ENCODE data around the gene NTRK1. TPM values are rescaled to one million over a fixed set of nuclear protein-coding genes. Genes with fewer than 3 reads are reported as not detected.
A peak's percentile ranks its signal among the peaks of the same experiment; 100 is the strongest.

Gene NTRK1
- total RNA-seq, 2 donors from 2014 or later = 16.8 to 21.4 TPM

DNA sequence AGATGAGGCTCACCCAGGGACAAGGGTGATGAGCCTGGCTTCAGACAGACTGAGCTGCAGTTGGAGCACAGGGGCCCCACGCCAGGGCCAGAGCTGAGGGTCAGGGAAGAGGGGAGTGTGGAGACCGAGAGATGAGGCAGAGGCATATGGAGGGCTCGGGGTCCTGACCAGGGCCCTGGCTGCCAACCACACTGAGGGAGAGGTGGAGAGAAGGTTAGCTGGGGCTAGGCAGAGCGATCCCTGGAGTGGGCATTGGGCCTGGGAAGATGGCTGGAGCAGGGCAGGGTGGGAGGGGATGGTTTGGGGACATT is 40.9 kb downstream of the NTRK1 start:
- Mint-ChIP-seq H3K27me3 (ENCODE audit: low read depth) (peaks cover 24% of the 10 kb centered on the region), H3K4me3 (no peak overlapping the region), H3K36me3 (ENCODE audit: insufficient read depth in 2 of 2) (no peaks in the 10 kb centered on the region), H3K9me3 (no peaks in the 10 kb centered on the region), H3K27ac (no peak overlapping the region), H3K4me1 (ENCODE audit: low read depth) (peaks cover 6% of the 10 kb centered on the region)
- DNase-seq = no peak
- ATAC-seq (replicated peaks in 1 of 2) = no peak

DNA sequence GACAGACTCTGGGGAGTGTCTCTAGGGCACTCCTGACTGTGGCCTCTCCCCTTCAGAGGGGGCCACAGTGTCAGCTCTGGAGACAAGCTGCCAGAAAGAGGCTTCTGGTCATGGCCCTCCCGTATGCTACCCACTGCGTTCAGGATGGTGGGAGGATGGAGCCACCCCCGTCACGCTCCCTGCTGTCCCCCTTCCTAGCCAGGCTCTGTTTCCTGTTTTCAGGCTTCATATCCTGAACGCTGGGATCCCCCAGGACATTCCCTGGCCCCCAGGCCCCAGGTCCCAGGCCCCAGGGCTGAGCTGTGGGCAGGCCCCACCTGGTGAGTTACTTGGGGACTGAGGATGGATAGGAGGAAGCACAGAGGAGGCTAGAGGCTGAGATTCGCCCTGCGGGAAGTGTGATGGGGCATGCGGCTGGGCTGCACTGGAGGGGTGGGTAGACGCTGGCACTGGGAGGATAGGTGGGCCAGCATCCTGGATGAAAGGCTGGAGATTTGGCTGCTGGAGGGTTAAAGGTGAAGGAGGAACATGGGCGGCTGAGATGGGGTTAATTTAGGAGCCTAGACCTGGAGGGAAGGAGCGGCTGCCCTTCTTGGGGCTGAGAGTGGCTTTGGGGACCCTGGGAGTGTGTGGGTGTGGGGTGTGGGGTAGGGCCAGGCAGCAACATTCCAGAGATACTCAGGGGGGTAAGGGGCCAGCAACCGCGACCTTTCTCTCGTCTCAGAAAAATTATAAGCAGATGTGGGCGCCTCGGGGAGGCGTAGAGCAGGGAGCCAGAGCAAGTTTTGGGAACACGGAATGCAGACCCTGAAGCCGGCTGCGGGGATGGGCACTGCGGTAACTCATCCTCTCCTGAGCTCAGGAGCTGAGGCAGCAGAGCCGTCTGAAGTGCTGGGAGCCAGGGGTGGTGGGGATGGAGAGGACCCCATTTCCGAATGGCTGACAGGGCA is 41.6 kb downstream of the NTRK1 start:
- no peak for DNase-seq
- no peak overlapping the region for H3K27ac Mint-ChIP-seq

DNA sequence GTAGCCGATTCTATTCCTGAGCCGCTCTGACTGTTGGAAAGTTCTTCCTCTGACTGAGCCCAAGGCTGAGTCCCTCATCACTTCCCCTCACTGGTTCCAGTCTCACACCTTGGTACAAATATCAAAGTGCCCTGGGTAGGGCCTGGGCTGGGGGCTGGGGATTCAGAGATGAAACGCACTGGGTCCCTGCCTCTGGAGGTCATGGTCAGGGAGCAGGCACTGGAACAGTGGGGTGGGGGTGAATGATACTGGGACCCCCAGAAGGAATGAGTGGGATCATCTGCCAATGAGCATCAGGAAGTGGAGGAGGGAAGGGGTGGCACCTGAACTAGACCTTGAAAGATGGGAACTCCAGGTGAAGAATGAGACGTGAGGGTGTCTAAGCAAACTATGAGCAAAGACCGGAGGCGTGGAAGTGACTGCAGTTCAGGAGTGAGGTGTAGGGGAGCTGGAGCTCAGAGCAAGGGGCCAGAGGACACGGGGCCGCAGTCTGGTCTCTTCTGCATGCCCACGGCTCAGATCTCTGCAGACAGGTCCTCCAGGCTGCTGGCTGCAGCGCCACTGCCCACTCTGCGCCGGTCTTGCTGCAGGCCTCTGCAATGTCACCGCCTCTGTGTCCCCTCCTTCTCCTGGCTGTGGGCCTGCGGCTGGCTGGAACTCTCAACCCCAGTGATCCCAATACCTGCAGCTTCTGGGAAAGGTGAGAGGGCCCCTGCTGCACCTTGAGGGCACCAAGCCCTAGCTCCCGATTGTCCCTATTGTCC is 42.8 kb downstream of the NTRK1 start:
- no peaks in the 10 kb centered on the region for H3K9me3 Mint-ChIP-seq

More for the DNA sequence above, 41.6 kb downstream of the NTRK1 start:
- Mint-ChIP-seq H3K27me3 (ENCODE audit: low read depth) (peaks cover 18% of the 10 kb centered on the region), H3K36me3 (ENCODE audit: insufficient read depth in 2 of 2) (no peaks in the 10 kb centered on the region), H3K4me3 (no peak overlapping the region), H3K4me1 (ENCODE audit: low read depth) (peaks cover 6% of the 10 kb centered on the region), H3K9me3 (no peaks in the 10 kb centered on the region)
- ATAC-seq (replicated peaks in 1 of 2) = no peak

DNA sequence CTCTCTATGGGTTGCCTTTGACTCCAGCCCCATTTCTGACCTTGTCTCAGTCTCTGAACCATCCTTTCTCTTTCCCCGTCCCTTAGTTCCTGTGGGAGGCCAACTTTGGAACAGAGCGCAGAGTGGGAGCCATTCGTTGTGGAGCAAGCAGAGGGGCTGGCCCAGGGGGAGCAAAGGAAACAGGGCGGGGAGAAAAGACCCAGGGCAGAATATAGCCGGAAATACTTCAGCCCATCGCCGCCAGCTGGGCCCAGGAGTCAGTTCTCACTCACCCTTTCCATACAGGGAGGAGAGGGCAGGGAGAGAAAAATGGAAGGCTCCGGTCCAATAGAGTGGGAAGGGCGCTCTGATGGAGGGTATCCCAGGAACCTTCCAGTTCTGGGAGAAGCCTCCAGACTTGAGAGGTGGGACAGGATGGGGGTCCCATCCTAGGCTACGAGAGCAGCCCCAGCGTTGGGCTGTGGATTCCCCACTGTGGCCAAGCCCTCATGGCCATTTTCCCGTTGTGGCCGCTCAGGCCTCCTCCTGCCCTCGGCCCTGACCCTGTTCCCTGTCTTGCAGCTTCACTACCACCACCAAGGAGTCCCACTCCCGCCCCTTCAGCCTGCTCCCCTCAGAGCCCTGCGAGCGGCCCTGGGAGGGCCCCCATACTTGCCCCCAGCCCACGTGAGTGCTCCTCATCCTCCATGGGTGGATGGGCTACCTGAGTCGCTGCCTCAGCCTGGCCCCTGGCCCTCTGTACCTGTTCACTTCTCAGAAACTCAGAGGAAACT is 43.7 kb downstream of the NTRK1 start:
- Mint-ChIP-seq H3K27me3 (ENCODE audit: low read depth) (no peaks in the 10 kb centered on the region), H3K4me1 (ENCODE audit: low read depth) (no peaks in the 10 kb centered on the region), H3K4me3 (no peak overlapping the region), H3K27ac (no peak overlapping the region), H3K36me3 (ENCODE audit: insufficient read depth in 2 of 2) (no peaks in the 10 kb centered on the region), H3K9me3 (no peaks in the 10 kb centered on the region)
- ATAC-seq (replicated peaks in 1 of 2) (no peak), DNase-seq (no peak)

More for the DNA sequence above, 42.8 kb downstream of the NTRK1 start:
- Mint-ChIP-seq H3K36me3 (ENCODE audit: insufficient read depth in 2 of 2) (no peaks in the 10 kb centered on the region), H3K27ac (no peak overlapping the region), H3K4me1 (ENCODE audit: low read depth) (peaks cover 2% of the 10 kb centered on the region), H3K4me3 (no peak overlapping the region), H3K27me3 (ENCODE audit: low read depth) (peaks cover 8% of the 10 kb centered on the region)
- ATAC-seq (replicated peaks in 1 of 2) = no peak
- DNase-seq = no peak

DNA sequence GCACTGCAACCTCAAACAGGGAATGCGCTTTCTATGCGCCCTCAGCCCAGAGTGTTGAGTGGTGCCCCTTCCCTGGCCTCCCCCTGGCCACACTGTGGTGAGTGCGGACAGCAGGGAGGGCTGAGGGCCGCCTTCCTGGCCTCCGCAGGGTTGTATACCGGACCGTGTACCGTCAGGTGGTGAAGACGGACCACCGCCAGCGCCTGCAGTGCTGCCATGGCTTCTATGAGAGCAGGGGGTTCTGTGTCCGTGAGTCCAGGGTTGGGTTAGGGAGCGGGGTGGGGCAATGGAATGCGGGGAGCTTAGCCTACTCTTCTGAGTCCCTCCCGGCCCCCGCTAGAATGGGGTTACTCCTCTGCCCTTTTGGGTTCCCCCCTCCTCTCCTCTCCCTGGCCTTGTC is 44.5 kb downstream of the NTRK1 start:
- ATAC-seq (replicated peaks in 1 of 2) = no peak
- Mint-ChIP-seq H3K27me3 (ENCODE audit: low read depth) (no peaks in the 10 kb centered on the region), H3K9me3 (no peaks in the 10 kb centered on the region)

DNA sequence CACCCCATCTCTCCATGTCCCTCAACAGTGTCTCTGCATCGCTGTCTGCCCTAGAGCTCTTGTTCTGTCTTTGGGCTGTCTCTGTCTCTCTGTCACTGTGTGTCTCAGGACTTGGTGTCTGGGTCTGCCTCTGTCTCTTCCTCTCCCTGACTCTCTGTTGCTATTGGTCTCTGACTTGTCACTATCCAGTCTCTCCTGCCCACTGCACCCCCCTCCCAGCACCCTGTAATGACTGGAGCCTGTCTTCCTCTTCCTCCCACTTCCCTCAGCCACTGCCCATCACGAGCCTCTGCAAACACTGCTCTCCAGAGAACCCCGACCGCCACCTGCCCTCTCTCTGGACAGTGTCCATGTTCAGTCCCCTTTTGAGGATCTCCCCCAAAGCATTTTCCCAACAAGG is 45.0 kb downstream of the NTRK1 start:
- H3K4me1 Mint-ChIP-seq (ENCODE audit: low read depth) = no peaks in the 10 kb centered on the region
- ATAC-seq (replicated peaks in 1 of 2) (no peak), DNase-seq (no peak)
- H3K4me3 Mint-ChIP-seq = no peak overlapping the region
- no peaks in the 10 kb centered on the region for H3K9me3 Mint-ChIP-seq
- peaks cover 4% of the 10 kb centered on the region for H3K27me3 Mint-ChIP-seq (ENCODE audit: low read depth)
- no peak overlapping the region for H3K27ac Mint-ChIP-seq
- no peaks in the 10 kb centered on the region for H3K36me3 Mint-ChIP-seq (ENCODE audit: insufficient read depth in 2 of 2)

More for the DNA sequence above, 44.5 kb downstream of the NTRK1 start:
- H3K4me1 Mint-ChIP-seq (ENCODE audit: low read depth) = no peaks in the 10 kb centered on the region
- no peak overlapping the region for H3K27ac Mint-ChIP-seq
- no peaks in the 10 kb centered on the region for H3K36me3 Mint-ChIP-seq (ENCODE audit: insufficient read depth in 2 of 2)
- DNase-seq = no peak
- H3K4me3 Mint-ChIP-seq = no peak overlapping the region

DNA sequence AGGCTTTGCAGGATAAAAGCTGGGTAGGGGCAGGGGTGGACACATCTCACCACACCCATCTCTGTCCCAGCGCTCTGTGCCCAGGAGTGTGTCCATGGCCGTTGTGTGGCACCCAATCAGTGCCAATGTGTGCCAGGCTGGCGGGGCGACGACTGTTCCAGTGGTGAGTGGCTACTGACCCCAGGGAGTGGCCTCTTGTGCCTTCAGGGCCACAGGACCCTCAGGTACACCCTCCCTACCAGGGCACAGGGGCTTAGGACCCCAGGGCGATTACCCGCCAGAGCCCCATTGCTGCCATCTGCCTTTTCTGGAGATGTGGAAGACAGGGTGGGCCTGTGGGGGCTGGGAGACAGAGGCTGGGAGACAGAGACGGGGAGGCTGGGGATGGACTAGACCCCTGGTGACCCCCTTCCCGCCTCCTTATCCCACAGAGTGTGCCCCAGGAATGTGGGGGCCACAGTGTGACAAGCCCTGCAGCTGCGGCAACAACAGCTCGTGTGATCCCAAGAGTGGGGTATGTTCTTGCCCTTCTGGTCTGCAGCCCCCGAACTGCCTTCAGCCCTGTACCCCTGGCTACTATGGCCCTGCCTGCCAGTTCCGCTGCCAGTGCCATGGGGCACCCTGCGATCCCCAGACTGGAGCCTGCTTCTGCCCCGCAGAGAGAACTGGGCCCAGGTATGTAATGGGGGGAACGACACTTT is 45.7 kb downstream of the NTRK1 start:
- ATAC-seq (replicated peaks in 1 of 2) = no peak
- H3K27ac Mint-ChIP-seq = no peak overlapping the region
- H3K27me3 Mint-ChIP-seq (ENCODE audit: low read depth) = peaks cover 10% of the 10 kb centered on the region
- no peak overlapping the region for H3K4me3 Mint-ChIP-seq
- no peaks in the 10 kb centered on the region for H3K36me3 Mint-ChIP-seq (ENCODE audit: insufficient read depth in 2 of 2)
- no peak for DNase-seq
- no peaks in the 10 kb centered on the region for H3K9me3 Mint-ChIP-seq
- H3K4me1 Mint-ChIP-seq (ENCODE audit: low read depth) = no peaks in the 10 kb centered on the region

DNA sequence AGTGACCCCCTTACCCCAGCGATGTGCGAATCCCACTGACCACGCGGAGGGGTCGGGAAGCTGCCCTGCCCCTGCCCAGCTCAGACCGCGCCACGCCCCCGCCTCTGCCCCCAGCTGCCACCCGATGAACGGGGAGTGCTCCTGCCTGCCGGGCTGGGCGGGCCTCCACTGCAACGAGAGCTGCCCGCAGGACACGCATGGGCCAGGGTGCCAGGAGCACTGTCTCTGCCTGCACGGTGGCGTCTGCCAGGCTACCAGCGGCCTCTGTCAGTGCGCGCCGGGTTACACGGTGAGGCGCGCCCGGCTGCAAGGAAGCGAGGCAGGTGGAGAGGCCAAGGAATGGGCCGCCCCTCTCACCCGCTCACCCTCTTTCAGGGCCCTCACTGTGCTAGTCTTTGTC is 47.9 kb downstream of the NTRK1 start:
- no peak for ATAC-seq (replicated peaks in 1 of 2)
- no peaks in the 10 kb centered on the region for H3K4me1 Mint-ChIP-seq (ENCODE audit: low read depth)
- H3K36me3 Mint-ChIP-seq (ENCODE audit: insufficient read depth in 2 of 2) = no peaks in the 10 kb centered on the region
- H3K4me3 Mint-ChIP-seq = no peak overlapping the region
- peaks cover 10% of the 10 kb centered on the region for H3K27me3 Mint-ChIP-seq (ENCODE audit: low read depth)
- no peaks in the 10 kb centered on the region for H3K9me3 Mint-ChIP-seq
- no peak for DNase-seq
- H3K27ac Mint-ChIP-seq = no peak overlapping the region

DNA sequence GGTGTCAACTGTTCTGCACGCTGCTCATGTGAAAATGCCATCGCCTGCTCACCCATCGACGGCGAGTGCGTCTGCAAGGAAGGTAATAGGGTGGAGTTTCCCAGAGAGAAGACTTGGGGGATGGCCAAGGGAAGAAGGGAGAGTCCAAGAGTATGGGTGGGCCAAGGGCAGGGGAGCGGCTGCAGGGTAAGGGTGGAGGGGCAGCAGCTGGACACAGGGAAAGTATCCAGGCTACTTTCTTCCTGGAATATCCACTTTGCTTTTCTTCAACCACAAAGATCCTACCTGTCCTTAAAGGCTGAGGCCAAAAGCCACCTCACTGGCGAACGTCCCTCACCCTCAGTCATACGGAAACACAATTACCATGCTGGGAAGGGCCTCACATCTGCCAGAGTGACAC is 48.3 kb downstream of the NTRK1 start:
- Mint-ChIP-seq H3K27me3 (ENCODE audit: low read depth) (peaks cover 12% of the 10 kb centered on the region), H3K36me3 (ENCODE audit: insufficient read depth in 2 of 2) (no peaks in the 10 kb centered on the region), H3K9me3 (no peaks in the 10 kb centered on the region), H3K4me1 (ENCODE audit: low read depth) (no peaks in the 10 kb centered on the region), H3K27ac (no peak overlapping the region), H3K4me3 (no peak overlapping the region)
- no peak for ATAC-seq (replicated peaks in 1 of 2)
- DNase-seq = no peak

DNA sequence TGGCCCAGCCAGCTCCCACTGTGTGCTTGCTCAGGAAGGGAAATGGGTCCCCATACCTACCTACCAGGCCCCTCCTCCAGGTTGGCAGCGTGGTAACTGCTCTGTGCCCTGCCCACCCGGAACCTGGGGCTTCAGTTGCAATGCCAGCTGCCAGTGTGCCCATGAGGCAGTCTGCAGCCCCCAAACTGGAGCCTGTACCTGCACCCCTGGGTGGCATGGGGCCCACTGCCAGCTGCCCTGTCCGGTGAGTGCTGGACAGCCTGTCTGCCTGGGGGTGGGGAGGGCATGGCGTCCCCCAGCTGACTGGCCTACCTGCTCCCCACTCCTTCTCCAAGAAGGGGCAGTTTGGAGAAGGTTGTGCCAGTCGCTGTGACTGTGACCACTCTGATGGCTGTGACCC is 49.0 kb downstream of the NTRK1 start:
- DNase-seq = no peak
- ATAC-seq (replicated peaks in 1 of 2) = no peak
- Mint-ChIP-seq H3K36me3 (ENCODE audit: insufficient read depth in 2 of 2) (no peaks in the 10 kb centered on the region), H3K27me3 (ENCODE audit: low read depth) (peaks cover 15% of the 10 kb centered on the region), H3K4me3 (no peak overlapping the region), H3K9me3 (no peaks in the 10 kb centered on the region), H3K27ac (no peak overlapping the region), H3K4me1 (ENCODE audit: low read depth) (no peaks in the 10 kb centered on the region)

DNA sequence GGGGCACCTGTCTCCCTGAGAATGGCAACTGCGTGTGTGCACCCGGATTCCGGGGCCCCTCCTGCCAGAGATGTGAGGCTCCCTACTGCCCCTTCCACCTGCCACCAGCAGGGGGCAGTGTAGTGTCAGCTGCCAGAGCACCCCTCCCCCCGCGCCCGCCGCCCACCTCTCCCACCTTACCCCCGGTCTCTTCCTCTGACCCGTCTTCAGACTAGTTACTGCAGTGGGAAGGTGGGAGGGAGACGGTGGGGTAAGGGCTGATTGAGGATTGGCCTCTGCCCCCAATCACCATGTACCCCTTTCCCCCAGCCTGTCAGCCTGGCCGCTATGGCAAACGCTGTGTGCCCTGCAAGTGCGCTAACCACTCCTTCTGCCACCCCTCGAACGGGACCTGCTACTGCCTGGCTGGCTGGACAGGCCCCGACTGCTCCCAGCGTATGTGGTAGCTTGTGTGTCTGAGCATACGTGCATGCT is 49.7 kb downstream of the NTRK1 start:
- H3K27me3 Mint-ChIP-seq (ENCODE audit: low read depth) = peaks cover 18% of the 10 kb centered on the region
- no peak overlapping the region for H3K4me3 Mint-ChIP-seq
- ATAC-seq (replicated peaks in 1 of 2) = peak; percentile 60 to 68
- no peak overlapping the region for H3K27ac Mint-ChIP-seq
- no peaks in the 10 kb centered on the region for H3K4me1 Mint-ChIP-seq (ENCODE audit: low read depth)
- H3K9me3 Mint-ChIP-seq = no peaks in the 10 kb centered on the region
- H3K36me3 Mint-ChIP-seq (ENCODE audit: insufficient read depth in 2 of 2) = no peaks in the 10 kb centered on the region
- DNase-seq = peak; percentile 57 to 70

DNA sequence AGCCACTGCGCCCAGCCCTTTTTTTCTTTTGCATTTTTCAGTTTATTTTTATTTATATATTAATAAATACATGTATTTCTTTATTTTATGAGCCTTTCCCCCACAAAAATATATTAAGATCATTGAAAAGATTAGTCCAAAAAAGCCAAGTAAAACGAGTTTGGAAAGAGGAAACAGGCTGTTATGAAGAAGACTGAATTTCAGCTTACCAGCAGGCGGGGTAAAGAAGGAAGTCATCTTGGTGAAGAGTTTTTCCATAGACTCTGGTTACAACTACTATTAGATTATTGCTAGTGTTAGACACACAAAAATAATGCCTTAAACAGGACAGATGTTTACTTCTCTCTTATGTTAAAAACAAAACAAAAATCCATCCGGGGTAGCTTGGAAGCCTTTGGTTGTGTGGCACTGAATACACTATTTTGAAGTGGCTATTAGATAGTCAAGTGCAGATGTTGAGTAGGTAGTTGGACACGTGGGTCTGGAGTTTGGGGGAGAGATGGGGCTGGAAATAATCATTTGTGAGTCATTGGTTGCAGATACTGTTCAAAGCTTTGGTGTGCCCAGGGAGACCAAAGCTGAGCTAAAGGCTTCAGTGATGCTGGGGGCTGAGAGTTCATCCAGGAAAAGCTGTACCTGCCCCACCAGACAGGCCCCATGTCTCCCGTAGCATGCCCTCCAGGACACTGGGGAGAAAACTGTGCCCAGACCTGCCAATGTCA is 51.1 kb downstream of the NTRK1 start:
- H3K9me3 Mint-ChIP-seq = no peaks in the 10 kb centered on the region
- no peaks in the 10 kb centered on the region for H3K36me3 Mint-ChIP-seq (ENCODE audit: insufficient read depth in 2 of 2)
- H3K4me3 Mint-ChIP-seq = no peak overlapping the region
- no peak for DNase-seq
- H3K27ac Mint-ChIP-seq = no peak overlapping the region
- H3K4me1 Mint-ChIP-seq (ENCODE audit: low read depth) = no peaks in the 10 kb centered on the region
- ATAC-seq (replicated peaks in 1 of 2) = no peak
- H3K27me3 Mint-ChIP-seq (ENCODE audit: low read depth) = peaks cover 24% of the 10 kb centered on the region
